ENCODE data around the gene G6PD. TPM values are rescaled to one million over a fixed set of nuclear protein-coding genes. Genes with fewer than 3 reads are reported as not detected.
A peak's percentile ranks its signal among the peaks of the same experiment; 100 is the strongest.

Gene G6PD
- total and polyA plus RNA-seq, 2 of the 4 experiments (the other 2 are of a cell fraction) = 77.1 to 213 TPM

DNA sequence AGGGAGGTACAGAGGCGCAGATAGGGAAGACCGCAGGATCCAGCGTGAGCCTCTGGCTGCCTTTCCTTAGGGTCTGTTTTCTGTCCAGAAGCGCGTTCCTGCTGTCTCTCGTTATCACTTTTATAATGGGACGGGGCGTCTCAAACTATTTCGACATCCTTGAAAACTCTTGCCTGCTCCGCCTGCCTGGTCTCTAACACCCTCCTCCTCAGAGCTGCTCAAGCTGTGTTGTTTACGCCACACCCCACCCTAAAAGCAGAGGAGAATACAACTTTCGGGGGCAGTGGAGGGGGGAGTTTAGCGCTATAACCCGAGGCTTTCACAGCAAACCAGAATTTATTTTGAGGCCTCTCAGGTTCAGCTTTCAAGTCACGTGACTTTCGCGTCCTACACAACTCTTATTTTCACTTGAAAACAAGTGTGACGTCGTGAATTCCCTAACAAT, 30.0 kb downstream of the G6PD start:
- WGBS, 2 experiments (ENCODE audit: extremely low coverage in 2 of 2, insufficient read length in 1 of 2) = 45% methylated on average over 8 of the region's 19 CpGs; no CpG with 5 or more reads in 1 of the 2 experiments
- Histone ChIP-seq H3K4me3 (ENCODE audit: insufficient read depth, low read depth, low read length) (peak overlapping the region; percentile 35), H3K27ac (ENCODE audit: insufficient read depth, low read length) (peak overlapping the region; percentile 87), H2AFZ (replicated peaks; ENCODE audit: low read length, poor library complexity) (peak overlapping the region; percentile 70), H3K79me1 (ENCODE audit: low read depth in 1 of 2, low read length in 2 of 2) (peaks cover 8 to 12% of the 10 kb centered on the region in 2 experiments; a peak in 2 of 4 replicates), H3K27me3 (ENCODE audit: control insufficient read depth, insufficient read depth, low read length) (no peaks in the 10 kb centered on the region), H2BK120ac (ENCODE audit: low read depth, low read length) (no peak overlapping the region), H3K56ac (ENCODE audit: extremely low read depth, insufficient read depth, low read length) (no peak overlapping the region), H3K23ac (ENCODE audit: low read depth, low read length) (peak overlapping the region; percentile 61), H2AK5ac (ENCODE audit: low read depth, low read length) (peak overlapping the region; percentile 57), H2BK5ac (ENCODE audit: low read depth, low read length, poor library complexity, severe bottlenecking) (peak overlapping the region; percentile 80), H2BK15ac (ENCODE audit: low read depth, low read length) (no peak overlapping the region), H4K91ac (ENCODE audit: insufficient read depth, low read depth, low read length) (peak overlapping the region; percentile 73), H3K9ac (ENCODE audit: low read depth, low read length) (peak overlapping the region; percentile 41), H3K36me3 (ENCODE audit: control insufficient read depth, insufficient read depth, low read length) (no peaks in the 10 kb centered on the region), H4K8ac (ENCODE audit: low read depth in 2 of 2, low read length in 2 of 2) (peak overlapping the region; percentile 40 to 83; a peak in 3 of 4 replicates), H4K5ac (ENCODE audit: low read depth, low read length) (peak overlapping the region; percentile 27), H2AK9ac (replicated peaks; ENCODE audit: low read depth, low read length, poor library complexity) (peak overlapping the region; percentile 90), H3K18ac (ENCODE audit: low read depth, low read length) (peak overlapping the region; percentile 39), H3K9me1 (ENCODE audit: insufficient read depth, low read length) (peaks cover 3% of the 10 kb centered on the region), H2BK20ac (ENCODE audit: low read depth, low read length) (no peak overlapping the region), H3K9me3 (ENCODE audit: control insufficient read depth, insufficient read depth, low read length) (no peaks in the 10 kb centered on the region), H3K4ac (ENCODE audit: low read depth, low read length) (peak overlapping the region; percentile 62), H3K4me1 (ENCODE audit: control insufficient read depth, insufficient read depth, low read length) (peaks cover 8% of the 10 kb centered on the region; the same call in 1 of the 2 replicates), H4K20me1 (ENCODE audit: insufficient read depth, low read length) (no peaks in the 10 kb centered on the region), H3K14ac (replicated peaks; ENCODE audit: low read depth, low read length) (peak overlapping the region; percentile 50; the same call in 1 of the 2 replicates), H3K4me2 (ENCODE audit: low read depth, low read length) (peak overlapping the region; percentile 62)
- BruUV-seq (replicated peaks) = no TSS peak
- TF ChIP-seq MXI1 (IDR thresholded peaks at IDR 0.05; ENCODE audit: borderline replicate concordance, low read depth, low read length) (no peak), POLR2A (IDR thresholded peaks at IDR 0.05; ENCODE audit: low read depth, low read length) (no peak), CEBPB (IDR thresholded peaks at IDR 0.05; ENCODE audit: low read depth, low read length) (peak; percentile 64), NFE2L2 (IDR thresholded peaks at IDR 0.05; ENCODE audit: low read depth, low read length) (no peak), FOS (IDR thresholded peaks at IDR 0.05; ENCODE audit: low read depth, low read length) (no peak), SMC3 (IDR thresholded peaks at IDR 0.05; ENCODE audit: low read depth, low read length) (no peak), RCOR1 (IDR thresholded peaks at IDR 0.05; ENCODE audit: insufficient replicate concordance, low read length) (no peak), RFX5 (IDR thresholded peaks at IDR 0.05; ENCODE audit: low read depth, low read length) (no peak), CHD1 (IDR thresholded peaks at IDR 0.05; ENCODE audit: low read depth, low read length) (no peak)
- TF ChIP-seq, protein P1, sequence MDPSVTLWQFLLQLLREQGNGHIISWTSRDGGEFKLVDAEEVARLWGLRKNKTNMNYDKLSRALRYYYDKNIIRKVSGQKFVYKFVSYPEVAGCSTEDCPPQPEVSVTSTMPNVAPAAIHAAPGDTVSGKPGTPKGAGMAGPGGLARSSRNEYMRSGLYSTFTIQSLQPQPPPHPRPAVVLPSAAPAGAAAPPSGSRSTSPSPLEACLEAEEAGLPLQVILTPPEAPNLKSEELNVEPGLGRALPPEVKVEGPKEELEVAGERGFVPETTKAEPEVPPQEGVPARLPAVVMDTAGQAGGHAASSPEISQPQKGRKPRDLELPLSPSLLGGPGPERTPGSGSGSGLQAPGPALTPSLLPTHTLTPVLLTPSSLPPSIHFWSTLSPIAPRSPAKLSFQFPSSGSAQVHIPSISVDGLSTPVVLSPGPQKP (IDR thresholded peaks at IDR 0.05; ENCODE audit: borderline replicate concordance, low read depth, low read length) = no peak
- TF ChIP-seq, protein P2, sequence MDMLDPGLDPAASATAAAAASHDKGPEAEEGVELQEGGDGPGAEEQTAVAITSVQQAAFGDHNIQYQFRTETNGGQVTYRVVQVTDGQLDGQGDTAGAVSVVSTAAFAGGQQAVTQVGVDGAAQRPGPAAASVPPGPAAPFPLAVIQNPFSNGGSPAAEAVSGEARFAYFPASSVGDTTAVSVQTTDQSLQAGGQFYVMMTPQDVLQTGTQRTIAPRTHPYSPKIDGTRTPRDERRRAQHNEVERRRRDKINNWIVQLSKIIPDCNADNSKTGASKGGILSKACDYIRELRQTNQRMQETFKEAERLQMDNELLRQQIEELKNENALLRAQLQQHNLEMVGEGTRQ (IDR thresholded peaks at IDR 0.05; ENCODE audit: low read depth, low read length) = peak; percentile 74
- TF ChIP-seq, protein P3, sequence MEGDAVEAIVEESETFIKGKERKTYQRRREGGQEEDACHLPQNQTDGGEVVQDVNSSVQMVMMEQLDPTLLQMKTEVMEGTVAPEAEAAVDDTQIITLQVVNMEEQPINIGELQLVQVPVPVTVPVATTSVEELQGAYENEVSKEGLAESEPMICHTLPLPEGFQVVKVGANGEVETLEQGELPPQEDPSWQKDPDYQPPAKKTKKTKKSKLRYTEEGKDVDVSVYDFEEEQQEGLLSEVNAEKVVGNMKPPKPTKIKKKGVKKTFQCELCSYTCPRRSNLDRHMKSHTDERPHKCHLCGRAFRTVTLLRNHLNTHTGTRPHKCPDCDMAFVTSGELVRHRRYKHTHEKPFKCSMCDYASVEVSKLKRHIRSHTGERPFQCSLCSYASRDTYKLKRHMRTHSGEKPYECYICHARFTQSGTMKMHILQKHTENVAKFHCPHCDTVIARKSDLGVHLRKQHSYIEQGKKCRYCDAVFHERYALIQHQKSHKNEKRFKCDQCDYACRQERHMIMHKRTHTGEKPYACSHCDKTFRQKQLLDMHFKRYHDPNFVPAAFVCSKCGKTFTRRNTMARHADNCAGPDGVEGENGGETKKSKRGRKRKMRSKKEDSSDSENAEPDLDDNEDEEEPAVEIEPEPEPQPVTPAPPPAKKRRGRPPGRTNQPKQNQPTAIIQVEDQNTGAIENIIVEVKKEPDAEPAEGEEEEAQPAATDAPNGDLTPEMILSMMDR (conservative IDR thresholded peaks at IDR 0.05; ENCODE audit: low read depth, low read length) = no peak
- ChIA-PET CTCF (no interaction called here), POLR2A (ENCODE audit: unreplicated experiment) (interaction anchor here (0.7 kb wide), 1 partner anchor 19 kb away, joined by 3 read pairs; no protein-coding TSS in a partner anchor)
- dilution Hi-C loops (cut with HindIII; ENCODE audit: low sequenced_read_pairs, unreplicated experiment) (no loop called here), intact Hi-C loops (cut with micrococcal nuclease) (loop anchor here (2.0 kb wide), 2 partner anchors 26 to 30 kb away; partner anchors contain the start of genes G6PD, IKBKG and SLC10A3), in situ Hi-C loops (cut with MboI; ENCODE audit: low sequenced_read_pairs) (no loop called here)
- DNase-seq = peak; percentile 54
- peak; percentile 7 for ATAC-seq (ENCODE audit: low read depth)
